ENCODE results near the gene PRSS37.

GRCh38 chr7:141877365-141877764, 36.1 kb upstream of the PRSS37 start:
- no peak for TF ChIP-seq POLR2A (IDR thresholded peaks at IDR 0.05)
- TF ChIP-seq, protein P1, sequence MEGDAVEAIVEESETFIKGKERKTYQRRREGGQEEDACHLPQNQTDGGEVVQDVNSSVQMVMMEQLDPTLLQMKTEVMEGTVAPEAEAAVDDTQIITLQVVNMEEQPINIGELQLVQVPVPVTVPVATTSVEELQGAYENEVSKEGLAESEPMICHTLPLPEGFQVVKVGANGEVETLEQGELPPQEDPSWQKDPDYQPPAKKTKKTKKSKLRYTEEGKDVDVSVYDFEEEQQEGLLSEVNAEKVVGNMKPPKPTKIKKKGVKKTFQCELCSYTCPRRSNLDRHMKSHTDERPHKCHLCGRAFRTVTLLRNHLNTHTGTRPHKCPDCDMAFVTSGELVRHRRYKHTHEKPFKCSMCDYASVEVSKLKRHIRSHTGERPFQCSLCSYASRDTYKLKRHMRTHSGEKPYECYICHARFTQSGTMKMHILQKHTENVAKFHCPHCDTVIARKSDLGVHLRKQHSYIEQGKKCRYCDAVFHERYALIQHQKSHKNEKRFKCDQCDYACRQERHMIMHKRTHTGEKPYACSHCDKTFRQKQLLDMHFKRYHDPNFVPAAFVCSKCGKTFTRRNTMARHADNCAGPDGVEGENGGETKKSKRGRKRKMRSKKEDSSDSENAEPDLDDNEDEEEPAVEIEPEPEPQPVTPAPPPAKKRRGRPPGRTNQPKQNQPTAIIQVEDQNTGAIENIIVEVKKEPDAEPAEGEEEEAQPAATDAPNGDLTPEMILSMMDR (IDR thresholded peaks at IDR 0.05): no peak
